ENCODE data around the gene TLR8.

TLR8 gene

DNA sequence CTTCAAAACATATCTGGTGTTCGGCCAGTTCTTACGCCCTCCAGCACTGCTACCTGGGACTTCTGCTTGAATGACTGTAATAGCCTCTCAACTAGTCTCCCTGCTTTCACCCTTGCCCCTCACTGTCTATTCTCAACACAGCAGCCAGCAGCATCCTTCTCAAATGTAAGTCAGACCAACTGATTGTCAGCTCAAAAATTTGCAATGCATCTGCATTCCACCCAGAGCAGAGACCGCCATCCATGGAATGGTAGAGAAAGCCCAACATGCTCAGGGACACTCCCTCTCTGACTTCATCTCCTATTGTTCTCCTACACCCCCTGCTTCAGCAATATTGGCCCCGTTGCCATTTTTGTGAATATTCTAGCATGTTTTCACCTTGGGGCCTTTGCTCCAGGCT lies 33.7 kb upstream of the TLR8 start:
- TF ChIP-seq, protein P1, sequence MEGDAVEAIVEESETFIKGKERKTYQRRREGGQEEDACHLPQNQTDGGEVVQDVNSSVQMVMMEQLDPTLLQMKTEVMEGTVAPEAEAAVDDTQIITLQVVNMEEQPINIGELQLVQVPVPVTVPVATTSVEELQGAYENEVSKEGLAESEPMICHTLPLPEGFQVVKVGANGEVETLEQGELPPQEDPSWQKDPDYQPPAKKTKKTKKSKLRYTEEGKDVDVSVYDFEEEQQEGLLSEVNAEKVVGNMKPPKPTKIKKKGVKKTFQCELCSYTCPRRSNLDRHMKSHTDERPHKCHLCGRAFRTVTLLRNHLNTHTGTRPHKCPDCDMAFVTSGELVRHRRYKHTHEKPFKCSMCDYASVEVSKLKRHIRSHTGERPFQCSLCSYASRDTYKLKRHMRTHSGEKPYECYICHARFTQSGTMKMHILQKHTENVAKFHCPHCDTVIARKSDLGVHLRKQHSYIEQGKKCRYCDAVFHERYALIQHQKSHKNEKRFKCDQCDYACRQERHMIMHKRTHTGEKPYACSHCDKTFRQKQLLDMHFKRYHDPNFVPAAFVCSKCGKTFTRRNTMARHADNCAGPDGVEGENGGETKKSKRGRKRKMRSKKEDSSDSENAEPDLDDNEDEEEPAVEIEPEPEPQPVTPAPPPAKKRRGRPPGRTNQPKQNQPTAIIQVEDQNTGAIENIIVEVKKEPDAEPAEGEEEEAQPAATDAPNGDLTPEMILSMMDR (IDR thresholded peaks at IDR 0.05; ENCODE audit: control insufficient read depth, insufficient read depth, low read depth, low read length, missing control alignments): no peak
- no peak overlapping the region for H3K4me3 ChIP-seq (ENCODE audit: control insufficient read depth, low read depth, low read length)
- DNase-seq (ENCODE audit: low read depth): no peak

DNA sequence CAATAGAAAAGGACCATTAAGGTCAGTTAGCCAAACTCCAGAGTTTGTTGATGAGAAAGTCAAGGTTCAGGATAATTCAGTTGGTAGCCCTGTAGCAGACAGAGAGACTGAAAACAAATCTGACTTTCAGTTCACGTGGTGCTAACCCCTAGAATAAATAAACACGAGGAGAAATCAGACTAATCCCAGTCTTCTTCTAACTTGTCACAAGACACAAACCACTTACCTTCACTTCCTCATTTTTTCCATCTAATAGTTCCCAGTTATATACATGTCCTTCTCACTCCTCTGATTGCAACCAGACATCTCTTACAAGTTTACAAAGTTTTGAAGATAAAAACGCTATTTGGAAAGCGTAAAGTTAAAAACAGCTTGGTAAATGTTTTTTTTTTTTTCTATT lies 31.8 kb upstream of the TLR8 start:
- no peak overlapping the region for H3K4me3 ChIP-seq (ENCODE audit: control insufficient read depth, low read depth, low read length)
- TF ChIP-seq, protein P1 (IDR thresholded peaks at IDR 0.05; ENCODE audit: control insufficient read depth, insufficient read depth, low read depth, low read length, missing control alignments): no peak
- no peak for DNase-seq (ENCODE audit: low read depth)

DNA sequence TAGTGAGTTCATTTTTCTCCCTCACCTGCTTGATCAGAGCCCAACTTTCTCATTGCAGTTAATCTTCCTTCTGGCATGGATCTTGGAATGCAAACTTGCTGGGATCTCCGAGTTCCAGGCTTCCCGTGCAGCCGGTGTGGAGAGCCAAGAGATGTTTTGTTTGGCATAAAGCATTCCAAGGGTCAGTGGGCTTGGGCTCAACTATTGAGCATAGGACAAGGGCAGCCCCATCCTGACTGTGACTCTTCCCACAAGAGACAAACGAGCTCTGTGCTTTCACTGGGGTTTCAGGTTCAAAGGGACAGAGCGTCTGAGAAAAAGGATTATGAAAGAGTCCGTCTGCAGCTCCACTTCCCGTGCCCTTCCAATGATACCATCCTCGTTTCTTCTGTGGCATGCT lies 29.0 kb upstream of the TLR8 start:
- TF ChIP-seq, protein P1 (IDR thresholded peaks at IDR 0.05; ENCODE audit: control insufficient read depth, insufficient read depth, low read depth, low read length, missing control alignments): no peak
- no peak for DNase-seq (ENCODE audit: low read depth)
- H3K4me3 ChIP-seq (ENCODE audit: control insufficient read depth, low read depth, low read length): no peak overlapping the region

DNA sequence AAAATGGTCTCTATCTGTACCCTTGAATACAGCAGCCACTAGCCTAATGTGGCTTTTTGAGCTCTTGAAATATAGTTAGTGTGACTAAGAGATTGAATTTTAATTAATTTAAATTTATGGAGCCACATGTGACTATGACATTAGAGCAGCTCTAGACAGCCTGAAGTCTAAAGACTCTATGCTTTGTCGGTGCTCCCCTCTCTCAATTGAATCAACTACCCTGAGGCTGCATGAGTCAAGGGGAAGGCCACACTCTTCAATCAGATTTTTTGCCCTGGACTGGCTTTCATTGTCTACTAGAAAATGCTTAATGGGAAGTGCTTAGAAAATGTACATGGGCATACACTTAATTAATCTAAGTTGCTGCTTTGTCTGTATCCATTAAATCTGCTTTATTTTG lies 27.9 kb upstream of the TLR8 start:
- TF ChIP-seq, protein P1 (IDR thresholded peaks at IDR 0.05; ENCODE audit: control insufficient read depth, insufficient read depth, low read depth, low read length, missing control alignments): no peak
- no peak overlapping the region for H3K4me3 ChIP-seq (ENCODE audit: control insufficient read depth, low read depth, low read length)
- no peak for DNase-seq (ENCODE audit: low read depth)

DNA sequence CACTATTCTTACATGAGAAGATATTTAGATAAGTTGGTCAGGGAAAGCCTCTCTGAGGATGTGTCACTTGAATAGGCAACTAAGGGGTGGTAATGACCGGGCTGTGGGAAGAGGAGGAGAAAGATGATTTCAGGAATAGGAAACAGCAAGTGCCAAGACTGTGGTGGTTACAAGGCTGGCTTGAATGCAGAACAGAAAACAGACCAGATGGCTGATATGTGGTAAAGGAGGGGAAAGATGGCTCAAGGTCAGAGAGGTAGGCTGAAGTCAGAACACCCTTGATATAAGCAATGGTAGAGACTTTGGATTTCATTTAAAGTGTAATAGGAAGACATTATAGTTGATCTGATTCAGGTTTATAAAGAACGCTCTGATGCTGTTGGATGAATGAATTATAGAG lies 24.5 kb upstream of the TLR8 start:
- no peak for DNase-seq (ENCODE audit: low read depth)
- no peak overlapping the region for H3K4me3 ChIP-seq (ENCODE audit: control insufficient read depth, low read depth, low read length)
- TF ChIP-seq, protein P1 (IDR thresholded peaks at IDR 0.05; ENCODE audit: control insufficient read depth, insufficient read depth, low read depth, low read length, missing control alignments): no peak

DNA sequence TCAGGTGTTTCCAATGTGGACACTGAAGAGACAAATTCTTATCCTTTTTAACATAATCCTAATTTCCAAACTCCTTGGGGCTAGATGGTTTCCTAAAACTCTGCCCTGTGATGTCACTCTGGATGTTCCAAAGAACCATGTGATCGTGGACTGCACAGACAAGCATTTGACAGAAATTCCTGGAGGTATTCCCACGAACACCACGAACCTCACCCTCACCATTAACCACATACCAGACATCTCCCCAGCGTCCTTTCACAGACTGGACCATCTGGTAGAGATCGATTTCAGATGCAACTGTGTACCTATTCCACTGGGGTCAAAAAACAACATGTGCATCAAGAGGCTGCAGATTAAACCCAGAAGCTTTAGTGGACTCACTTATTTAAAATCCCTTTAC lies 20.9 kb upstream of the TLR8 start:
- no peak for DNase-seq (ENCODE audit: low read depth)
- TF ChIP-seq, protein P1 (IDR thresholded peaks at IDR 0.05; ENCODE audit: control insufficient read depth, insufficient read depth, low read depth, low read length, missing control alignments): no peak
- H3K4me3 ChIP-seq (ENCODE audit: control insufficient read depth, low read depth, low read length): no peak overlapping the region

DNA sequence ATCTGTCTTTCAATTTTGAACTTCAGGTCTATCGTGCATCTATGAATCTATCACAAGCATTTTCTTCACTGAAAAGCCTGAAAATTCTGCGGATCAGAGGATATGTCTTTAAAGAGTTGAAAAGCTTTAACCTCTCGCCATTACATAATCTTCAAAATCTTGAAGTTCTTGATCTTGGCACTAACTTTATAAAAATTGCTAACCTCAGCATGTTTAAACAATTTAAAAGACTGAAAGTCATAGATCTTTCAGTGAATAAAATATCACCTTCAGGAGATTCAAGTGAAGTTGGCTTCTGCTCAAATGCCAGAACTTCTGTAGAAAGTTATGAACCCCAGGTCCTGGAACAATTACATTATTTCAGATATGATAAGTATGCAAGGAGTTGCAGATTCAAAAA lies 19.9 kb upstream of the TLR8 start:
- TF ChIP-seq, protein P1 (IDR thresholded peaks at IDR 0.05; ENCODE audit: control insufficient read depth, insufficient read depth, low read depth, low read length, missing control alignments): no peak
- no peak for DNase-seq (ENCODE audit: low read depth)
- H3K4me3 ChIP-seq (ENCODE audit: control insufficient read depth, low read depth, low read length): no peak overlapping the region

Measured in AG09309 (cell line).